RKO (cell line): ENCODE measurements around the gene MCFD2.
"Not testable (repeated sequence)": the region's sequence is repeated elsewhere in the genome, so short reads cannot be mapped to it uniquely, and the experiment has no call there.

Experiments
- DNase-seq: peaks from one replicate; pipeline ENCODE4 v3.0.0-alpha.2; 2016; ENCODE audit warnings: low spot score

MCFD2 gene

GRCh38 chr2:46902465-46902864 lies 13.1 kb downstream of the MCFD2 start:
- DNase-seq: no peak

GRCh38 chr2:46901611-46902010 lies 14.0 kb downstream of the MCFD2 start:
- no peak for DNase-seq

GRCh38 chr2:46900381-46900780 lies 15.2 kb downstream of the MCFD2 start:
- no peak for DNase-seq

- no peak for DNase-seq
Measured at GRCh38 chr2:46899053-46899452, 16.6 kb downstream of the MCFD2 start.

GRCh38 chr2:46898024-46898423 lies 17.6 kb downstream of the MCFD2 start:
- no peak for DNase-seq

- no peak for DNase-seq
Measured at GRCh38 chr2:46893269-46893939, 22.2 kb downstream of the MCFD2 start.

GRCh38 chr2:46891956-46892553 lies 23.6 kb downstream of the MCFD2 start:
- DNase-seq: no peak

- DNase-seq: no peak
Measured at GRCh38 chr2:46888421-46888952, 27.1 kb downstream of the MCFD2 start.

GRCh38 chr2:46887028-46887885 lies 28.3 kb downstream of the MCFD2 start:
- DNase-seq: no peak

GRCh38 chr2:46886268-46887027 lies 29.2 kb downstream of the MCFD2 start:
- no peak for DNase-seq

- no peak for DNase-seq
Measured at GRCh38 chr2:46885376-46885775, 30.2 kb downstream of the MCFD2 start.

- DNase-seq: no peak
Measured at GRCh38 chr2:46879511-46879910, 36.1 kb downstream of the MCFD2 start.

- DNase-seq: no peak
Measured at GRCh38 chr2:46878886-46879285, 36.7 kb downstream of the MCFD2 start.

GRCh38 chr2:46878240-46878877 lies 37.2 kb downstream of the MCFD2 start:
- no peak for DNase-seq

GRCh38 chr2:46877619-46878113 lies 37.9 kb downstream of the MCFD2 start:
- no peak for DNase-seq

- DNase-seq: peak; percentile 73
Measured at GRCh38 chr2:46876741-46877384, 38.7 kb downstream of the MCFD2 start.

- DNase-seq: not testable (repeated sequence)
Measured at GRCh38 chr2:46875962-46876689, 39.5 kb downstream of the MCFD2 start.

GRCh38 chr2:46875226-46875899 lies 40.2 kb downstream of the MCFD2 start:
- DNase-seq: no peak

- DNase-seq: no peak
Measured at GRCh38 chr2:46874236-46874929, 41.2 kb downstream of the MCFD2 start.
